Panc1 (cell line): ENCODE measurements around the gene TARM1. TPM values are rescaled to one million over a fixed set of nuclear protein-coding genes. Genes with fewer than 3 reads are reported as not detected.

Source experiments
- ATAC-seq: fragments of 200-7000 bp; cut with Tn5 transposase; 2 replicates; pipeline ENCODE4 v1.9.1; 2020; ENCODE audit warnings: mild to moderate bottlenecking, moderate library complexity
- BruUV-seq: library from RNA; stranded (reverse); fragments of 400-500 nt; replicated peaks from 2 replicates; lab custom pipeline; 2021; lab: Mats Ljungman, UMichigan
- CTCF ChIA-PET: fragments of 300-600 bp; sonication (Branson Sonifier 250); formaldehyde crosslinking; loops from one replicate; lab custom pipeline; 2022; ENCODE audit warnings: antibody characterized with exemption; lab: Charles Lee
- POLR2A ChIA-PET: fragments of 300-600 bp; sonication (Branson Sonifier 250); formaldehyde crosslinking; loops from one replicate; lab custom pipeline; 2022; ENCODE audit warnings: antibody characterized with exemption; lab: Charles Lee
- DNase-seq: peaks from one replicate; pipeline ENCODE4 v3.0.0-alpha.2; 2010; ENCODE audit warnings: low read depth, low spot score
- H3K27ac ChIP-seq: 2 replicates; pipeline ENCODE4 v1.5.1; 2011; ENCODE audit warnings: mild to moderate bottlenecking, low read length, inconsistent platforms
- H3K27me3 ChIP-seq: fragments of 200-500 bp; sonication (Bioruptor generic); 2 replicates; pipeline ENCODE4 v1.6.0; 2014; ENCODE audit warnings: low read length, inconsistent platforms; ENCODE audit not compliant: control insufficient read depth, insufficient read depth
- H3K36me3 ChIP-seq: fragments of 200-500 bp; sonication (Bioruptor generic); 2 replicates; pipeline ENCODE4 v1.5.1; 2014; ENCODE audit warnings: inconsistent platforms, mild to moderate bottlenecking, low read length, moderate library complexity; ENCODE audit not compliant: control insufficient read depth, insufficient read depth
- H3K4me1 ChIP-seq: 2 replicates; pipeline ENCODE4 v1.5.1; 2011; ENCODE audit warnings: inconsistent platforms, mild to moderate bottlenecking, low read length, moderate library complexity; ENCODE audit not compliant: control insufficient read depth, insufficient read depth
- H3K4me3 ChIP-seq, 2 experiments: 2 replicates each; pipeline ENCODE4 v1.5.1; 2011 to 2012; ENCODE audit warnings: low read depth in 2 of 2, low read length in 2 of 2, mild to moderate bottlenecking in 2 of 2, inconsistent platforms in 1 of 2, moderate library complexity in 1 of 2
- H3K9me3 ChIP-seq: fragments of 200-500 bp; sonication (Bioruptor generic); 2 replicates; pipeline ENCODE4 v1.5.1; 2014; ENCODE audit warnings: low read depth, mild to moderate bottlenecking, inconsistent platforms, low read length, moderate library complexity; ENCODE audit not compliant: control insufficient read depth, insufficient read depth
- CTCF ChIP-seq: fragments of 450-650 bp; IDR thresholded peaks from 2 replicates; pipeline ENCODE4 v1.5.1; 2017; ENCODE audit warnings: mild to moderate bottlenecking
- POLR2AphosphoS5 ChIP-seq: IDR thresholded peaks from 2 replicates; pipeline ENCODE4 v1.6.1; 2012; ENCODE audit warnings: mild to moderate bottlenecking, low read depth, low read length, moderate library complexity
- REST ChIP-seq, 2 experiments: IDR thresholded peaks; 2 replicates each; pipeline ENCODE4 v1.6.1; 2011 to 2012; ENCODE audit warnings: low read depth in 2 of 2, control low read depth in 1 of 2, low read length in 1 of 2, mild to moderate bottlenecking in 1 of 2, moderate library complexity in 1 of 2; ENCODE audit not compliant: insufficient read depth in 1 of 2
- SIN3A ChIP-seq: IDR thresholded peaks from 2 replicates; pipeline ENCODE4 v1.6.1; 2012; ENCODE audit warnings: low read depth, mild to moderate bottlenecking, low read length, moderate library complexity, borderline replicate concordance; ENCODE audit not compliant: insufficient read depth
- TCF7L2 ChIP-seq: IDR thresholded peaks from 2 replicates; pipeline ENCODE4 v1.6.1; 2011; ENCODE audit warnings: mild to moderate bottlenecking, low read depth, low read length, inconsistent platforms
- in situ Hi-C: cut with HindIII; loops from 2 replicates; pipeline ENCODE4 v1.10.0; 2016; ENCODE audit warnings: low sequenced_read_pairs, low pct_unique_long_range_greater_than_20kb
- intact Hi-C: fragments of 100-400 bp; cut with micrococcal nuclease; formaldehyde crosslinking; loops from one replicate; pipeline ENCODE4 v1.10.0; 2022; ENCODE audit not compliant: unreplicated experiment
- total RNA-seq: library from RNA; stranded (reverse); gene quantifications from one replicate; pipeline ENCODE4 v1.2.1, GENCODE V29; 2021; ENCODE audit not compliant: unreplicated experiment

TARM1 gene
- total RNA-seq, 1 experiment from 2014 or later = not detected

GRCh38 chr19:54127688-54128440 lies 46.7 kb upstream of the TARM1 start:
- ChIA-PET CTCF (no interaction called here), POLR2A (no interaction called here)
- Histone ChIP-seq H3K27ac (no peak overlapping the region), H3K4me1 (no peaks in the 10 kb centered on the region), H3K9me3 (no peaks in the 10 kb centered on the region), H3K27me3 (no peaks in the 10 kb centered on the region), H3K36me3 (peaks cover 17% of the 10 kb centered on the region), H3K4me3 (no peak overlapping the region)
- ATAC-seq (no peak), DNase-seq (no peak)
- BruUV-seq = no TSS peak
- no peak for TF ChIP-seq REST (IDR thresholded peaks at IDR 0.05; ENCODE audit: insufficient read depth in 1 of 2, low read depth in 2 of 2, low read length in 1 of 2)
- no peak for TF ChIP-seq TCF7L2
- no peak for TF ChIP-seq CTCF
- TF ChIP-seq SIN3A = no peak
- no peak for TF ChIP-seq POLR2AphosphoS5
- in situ Hi-C loops (no loop called here), intact Hi-C loops (no loop called here)

GRCh38 chr19:54125713-54126112 lies 44.5 kb upstream of the TARM1 start:
- intact Hi-C loops (no loop called here), in situ Hi-C loops (no loop called here)
- TF ChIP-seq CTCF (no peak), POLR2AphosphoS5 (no peak), REST (IDR thresholded peaks at IDR 0.05; ENCODE audit: insufficient read depth in 1 of 2, low read depth in 2 of 2, low read length in 1 of 2) (no peak), SIN3A (no peak), TCF7L2 (no peak)
- Histone ChIP-seq H3K27me3 (no peaks in the 10 kb centered on the region), H3K27ac (no peak overlapping the region), H3K9me3 (no peaks in the 10 kb centered on the region), H3K4me3 (no peak overlapping the region), H3K36me3 (peaks cover 17% of the 10 kb centered on the region), H3K4me1 (no peaks in the 10 kb centered on the region)
- CTCF ChIA-PET = no interaction called here
- POLR2A ChIA-PET = no interaction called here
- ATAC-seq = no peak
- DNase-seq = no peak
- BruUV-seq = no TSS peak
